Fibroblast of villous mesenchyme (primary cell): ENCODE results near the gene G3BP1. TPM values are rescaled to one million over a fixed set of nuclear protein-coding genes. Genes with fewer than 3 reads are reported as not detected.
"Not testable (repeated sequence)": the region's sequence is repeated elsewhere in the genome, so short reads cannot be mapped to it uniquely, and the experiment has no call there.

ENCODE experiments used
- DNase-seq: peaks from one replicate; pipeline ENCODE4 v3.0.0-alpha.2; 2010; ENCODE audit warnings: low read depth
- H3K4me3 ChIP-seq: 2 replicates; pipeline ENCODE4 v1.5.1; 2011; ENCODE audit warnings: low read depth, mild to moderate bottlenecking, low read length
- total RNA-seq: library from RNA; depleted of rRNA; stranded (reverse); fragments of >200 nt; gene quantifications from 2 replicates; pipeline ENCODE4 v1.2.3, GENCODE V29; 2012
- TF ChIP-seq, protein P1 (sequence below): IDR thresholded peaks from 2 replicates; pipeline ENCODE4 v1.5.1; 2012; ENCODE audit warnings: low read depth, mild to moderate bottlenecking, low read length; ENCODE audit not compliant: insufficient read depth

The G3BP1 gene
- total RNA-seq = 146 and 244 TPM in 2 replicates

DNA sequence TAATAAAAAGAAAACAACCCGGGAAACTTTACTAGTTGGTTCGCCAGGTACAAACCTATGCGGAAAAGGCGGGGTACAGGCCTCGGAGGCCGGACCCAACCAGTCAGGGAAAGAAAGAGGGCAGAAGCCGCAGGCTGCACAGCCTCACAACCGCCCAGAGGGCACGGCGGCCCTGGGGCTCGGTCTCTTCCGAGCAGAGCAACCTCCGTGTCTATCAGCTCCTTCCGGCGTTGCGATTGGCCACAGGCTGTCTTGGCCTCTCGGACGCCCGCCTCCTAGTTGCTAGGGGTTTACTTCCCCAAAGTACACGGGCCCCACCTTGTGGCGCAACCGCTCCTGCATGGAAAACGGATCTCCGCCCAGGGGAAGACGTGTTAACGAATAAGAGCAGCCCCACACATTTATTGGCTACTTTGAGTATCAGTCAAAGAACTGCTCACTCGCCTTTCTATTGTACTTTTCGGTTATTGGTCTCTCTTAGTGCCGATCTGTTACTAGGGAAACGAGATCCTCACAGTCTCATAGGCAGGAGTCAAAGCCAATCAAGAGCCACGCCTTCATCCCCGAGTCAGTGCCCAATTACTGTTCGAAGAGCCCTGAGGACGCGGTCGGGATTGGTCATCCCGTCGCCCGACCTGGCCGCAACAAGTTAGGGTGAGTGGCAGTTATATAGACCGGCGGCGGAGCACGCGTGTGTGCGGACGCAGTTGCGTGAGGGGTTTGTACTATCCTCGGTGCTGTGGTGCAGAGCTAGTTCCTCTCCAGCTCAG, at the start of gene G3BP1:
Gene G3BP1 (plus strand): TSS at position 696 of the 770 bp plus-strand sequence. CDS start 14,667 bp downstream, outside the sequence.
- peak within 1 kb of the TSS; percentile 84 for H3K4me3 ChIP-seq
- TF ChIP-seq, protein P1, sequence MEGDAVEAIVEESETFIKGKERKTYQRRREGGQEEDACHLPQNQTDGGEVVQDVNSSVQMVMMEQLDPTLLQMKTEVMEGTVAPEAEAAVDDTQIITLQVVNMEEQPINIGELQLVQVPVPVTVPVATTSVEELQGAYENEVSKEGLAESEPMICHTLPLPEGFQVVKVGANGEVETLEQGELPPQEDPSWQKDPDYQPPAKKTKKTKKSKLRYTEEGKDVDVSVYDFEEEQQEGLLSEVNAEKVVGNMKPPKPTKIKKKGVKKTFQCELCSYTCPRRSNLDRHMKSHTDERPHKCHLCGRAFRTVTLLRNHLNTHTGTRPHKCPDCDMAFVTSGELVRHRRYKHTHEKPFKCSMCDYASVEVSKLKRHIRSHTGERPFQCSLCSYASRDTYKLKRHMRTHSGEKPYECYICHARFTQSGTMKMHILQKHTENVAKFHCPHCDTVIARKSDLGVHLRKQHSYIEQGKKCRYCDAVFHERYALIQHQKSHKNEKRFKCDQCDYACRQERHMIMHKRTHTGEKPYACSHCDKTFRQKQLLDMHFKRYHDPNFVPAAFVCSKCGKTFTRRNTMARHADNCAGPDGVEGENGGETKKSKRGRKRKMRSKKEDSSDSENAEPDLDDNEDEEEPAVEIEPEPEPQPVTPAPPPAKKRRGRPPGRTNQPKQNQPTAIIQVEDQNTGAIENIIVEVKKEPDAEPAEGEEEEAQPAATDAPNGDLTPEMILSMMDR = peak; percentile 66
- DNase-seq = peak; percentile 100

DNA sequence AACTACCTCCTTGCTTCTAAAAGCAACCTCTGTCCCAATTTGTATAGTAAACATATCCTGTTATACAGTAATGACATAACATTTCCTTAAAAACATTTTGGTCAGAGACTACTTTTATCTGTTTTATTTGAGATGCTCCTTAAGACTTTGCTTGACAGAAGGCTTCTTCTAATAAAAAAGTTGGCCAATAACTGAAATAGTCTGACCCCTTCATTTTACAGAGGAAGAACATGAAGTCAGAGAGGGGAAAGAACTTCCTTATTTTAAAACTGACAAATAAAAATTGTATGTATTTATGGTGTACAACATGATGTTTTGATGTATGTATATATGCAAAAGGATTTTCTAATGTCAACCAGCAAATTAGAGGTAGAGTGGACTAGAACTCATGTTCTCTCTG, 49.2 kb upstream of the G3BP1 start:
- TF ChIP-seq, protein P1 = no peak
- no peak overlapping the region for H3K4me3 ChIP-seq
- no peak for DNase-seq

DNA sequence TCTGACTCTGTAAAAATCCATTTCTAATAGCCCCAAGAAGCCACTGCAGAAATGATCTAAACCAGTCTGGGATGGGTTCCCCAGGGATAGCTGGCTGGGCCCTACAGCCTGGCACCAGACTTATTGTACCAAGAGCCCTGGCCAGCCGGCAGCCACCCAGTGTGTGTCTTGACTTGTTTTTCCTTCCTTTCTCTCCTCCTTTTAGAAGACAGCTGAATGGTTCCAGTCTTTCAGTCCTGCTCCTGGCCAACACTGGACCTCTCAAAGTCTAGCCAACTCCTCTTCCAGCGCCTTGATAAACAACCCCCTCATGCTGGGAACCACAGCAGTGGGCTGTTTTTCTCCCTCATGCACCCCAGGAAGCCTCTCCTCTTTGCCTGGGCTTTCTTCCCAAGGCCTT, 47.4 kb upstream of the G3BP1 start:
- TF ChIP-seq, protein P1 = no peak
- no peak for DNase-seq
- H3K4me3 ChIP-seq = no peak overlapping the region

DNA sequence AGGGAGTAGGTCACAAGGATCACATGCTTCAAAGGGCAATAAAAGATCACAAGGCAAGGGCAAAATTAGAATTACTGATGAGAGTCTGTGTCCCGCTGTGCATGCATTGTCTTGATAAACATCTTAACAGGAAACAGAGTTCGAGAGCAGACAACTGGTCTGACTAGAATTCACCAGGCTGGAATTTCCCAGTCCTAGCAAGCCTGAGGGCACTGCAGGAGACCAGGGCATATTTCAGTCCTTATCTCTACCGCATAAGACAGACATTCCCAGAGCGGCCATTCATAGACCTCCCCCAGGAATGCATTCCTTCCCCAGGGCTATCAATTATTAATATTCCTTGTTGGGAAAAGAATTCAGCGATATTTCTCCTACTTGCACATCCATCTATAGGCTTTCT, 42.2 kb upstream of the G3BP1 start:
- H3K4me3 ChIP-seq, DNase-seq: not testable (repeated sequence)

DNA sequence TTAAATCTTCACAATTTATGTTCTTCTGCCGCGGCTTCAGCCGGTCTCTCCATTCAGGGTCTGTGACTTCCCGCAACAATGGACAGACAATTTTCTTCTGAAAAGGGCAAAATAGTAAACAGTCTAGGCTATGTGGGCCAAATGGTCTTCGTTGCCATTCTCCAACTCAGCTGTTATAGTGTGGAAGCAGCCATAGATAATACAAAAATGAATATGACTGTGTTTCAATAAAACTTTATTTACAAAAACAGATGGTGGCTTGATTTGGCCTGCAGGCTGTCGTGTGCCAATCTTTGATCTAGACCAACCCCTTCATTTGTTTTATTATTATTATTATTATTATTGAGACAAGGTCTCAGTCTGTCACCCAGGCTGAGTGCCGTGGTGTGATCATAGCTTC, 41.4 kb upstream of the G3BP1 start:
- no peak for DNase-seq
- H3K4me3 ChIP-seq = no peak overlapping the region
- TF ChIP-seq, protein P1 = no peak

DNA sequence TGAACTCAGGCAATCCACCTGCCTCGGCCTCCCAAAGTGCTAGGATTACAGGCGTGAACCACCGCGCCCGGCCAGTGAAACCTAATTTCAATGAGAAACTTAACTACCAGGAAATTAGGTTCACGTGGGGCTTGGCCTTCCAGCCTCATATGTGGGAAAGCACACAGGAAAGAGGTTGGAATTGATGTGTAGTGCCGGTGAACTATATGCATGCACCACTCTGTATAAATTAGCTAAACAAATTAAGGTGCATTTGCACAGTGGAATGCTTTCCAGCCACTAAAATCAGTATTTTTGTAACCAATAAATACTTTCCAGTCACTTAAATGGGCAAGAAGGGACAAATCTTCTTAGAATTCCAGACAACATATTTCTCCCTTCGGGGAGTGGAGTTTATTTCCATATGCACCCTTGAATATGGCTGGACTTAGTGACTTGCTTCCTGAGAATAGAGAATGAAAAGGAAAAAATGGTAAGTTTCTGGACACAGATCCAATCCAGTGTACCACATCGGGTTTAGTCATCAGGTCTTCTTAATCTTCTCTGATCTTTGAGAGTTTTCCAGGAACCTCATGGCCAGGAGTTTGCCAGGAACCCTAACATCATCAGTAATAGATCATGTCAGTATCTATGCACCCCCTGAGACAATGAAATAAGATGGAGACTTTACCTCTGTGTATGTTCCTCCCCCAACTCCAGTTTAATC, 38.2 kb upstream of the G3BP1 start:
- no peak overlapping the region for H3K4me3 ChIP-seq
- DNase-seq = peak; percentile 52
- TF ChIP-seq, protein P1 = no peak

DNA sequence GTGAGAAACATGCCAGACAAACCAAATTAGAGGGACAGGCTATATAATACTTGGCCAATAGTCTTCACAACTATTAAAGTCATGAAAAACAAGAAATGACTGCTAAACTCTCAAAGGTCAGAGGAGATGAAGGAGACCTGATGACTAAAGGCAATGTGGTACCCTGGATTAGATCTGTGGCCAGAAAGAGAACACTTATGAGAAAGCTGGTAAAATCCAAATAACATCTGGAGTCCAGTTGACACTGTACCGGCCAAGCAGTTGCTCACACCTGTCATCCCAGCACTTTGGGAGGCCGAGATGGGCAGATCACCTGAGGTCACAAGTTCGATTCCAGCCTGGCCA, 37.7 kb upstream of the G3BP1 start:
- DNase-seq = peak; percentile 44
- TF ChIP-seq, protein P1 = no peak
- no peak overlapping the region for H3K4me3 ChIP-seq
